VCaP (cell line): ENCODE results near the gene SLC25A6.
"Not testable (repeated sequence)": the region's sequence is repeated elsewhere in the genome, so short reads cannot be mapped to it uniquely, and the experiment has no call there.

Source experiments
- H3K27ac ChIP-seq: fragments of 450-650 bp; 2 replicates; pipeline ENCODE4 v1.5.1; 2017
- TF ChIP-seq, protein P1 (sequence below): fragments of 450-650 bp; conservative IDR thresholded peaks from 2 replicates; pipeline ENCODE4 v1.5.1; 2017; ENCODE audit warnings: mild to moderate bottlenecking, moderate library complexity

The SLC25A6 gene

DNA sequence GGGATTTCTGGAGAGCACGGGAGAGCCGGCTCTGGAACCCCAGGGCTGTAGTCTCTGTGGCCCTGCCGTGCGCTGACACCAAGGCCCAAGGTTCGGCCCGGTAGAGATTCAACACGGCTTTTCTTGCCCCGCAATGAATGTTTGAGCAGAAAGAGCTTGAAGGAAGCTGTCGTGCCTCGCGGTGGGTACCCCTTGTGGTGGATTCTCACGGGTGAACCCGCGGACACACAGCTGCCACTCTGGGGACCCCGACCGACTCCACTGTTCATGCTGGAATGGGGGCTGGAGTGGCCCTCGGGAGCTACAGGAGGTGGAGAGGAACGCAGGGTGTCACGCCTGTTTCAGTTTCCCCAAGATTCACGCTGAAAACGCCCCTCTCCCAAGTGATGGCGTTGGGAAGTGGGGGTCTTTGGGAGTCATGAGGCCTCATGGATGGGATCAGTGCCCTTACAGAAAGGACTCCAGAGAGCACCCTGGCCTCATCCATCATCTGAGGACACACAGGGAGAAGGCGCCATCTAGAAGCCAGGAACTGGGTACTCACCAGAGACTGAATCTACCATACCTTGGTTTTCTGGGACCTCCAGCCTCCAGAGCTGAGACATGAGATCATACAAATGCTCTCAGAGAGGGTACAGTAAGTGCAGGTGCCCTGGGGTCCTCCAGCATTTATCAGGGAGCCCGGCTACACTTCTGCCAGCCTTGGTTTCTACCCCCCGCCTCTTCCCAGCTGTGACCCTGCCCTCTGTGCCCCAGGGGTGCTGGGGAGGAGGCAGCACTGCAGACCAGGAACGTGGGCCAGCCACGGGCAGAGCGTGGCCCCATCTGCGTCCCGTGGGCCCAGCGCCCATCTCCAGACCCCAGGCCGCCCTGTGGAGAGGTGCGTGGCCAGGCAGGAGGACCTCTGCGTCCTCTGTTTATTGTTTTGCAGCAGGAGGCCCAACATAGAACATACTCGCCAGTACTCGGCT is 6.4 kb downstream of the SLC25A6 start:
- TF ChIP-seq, protein P1, sequence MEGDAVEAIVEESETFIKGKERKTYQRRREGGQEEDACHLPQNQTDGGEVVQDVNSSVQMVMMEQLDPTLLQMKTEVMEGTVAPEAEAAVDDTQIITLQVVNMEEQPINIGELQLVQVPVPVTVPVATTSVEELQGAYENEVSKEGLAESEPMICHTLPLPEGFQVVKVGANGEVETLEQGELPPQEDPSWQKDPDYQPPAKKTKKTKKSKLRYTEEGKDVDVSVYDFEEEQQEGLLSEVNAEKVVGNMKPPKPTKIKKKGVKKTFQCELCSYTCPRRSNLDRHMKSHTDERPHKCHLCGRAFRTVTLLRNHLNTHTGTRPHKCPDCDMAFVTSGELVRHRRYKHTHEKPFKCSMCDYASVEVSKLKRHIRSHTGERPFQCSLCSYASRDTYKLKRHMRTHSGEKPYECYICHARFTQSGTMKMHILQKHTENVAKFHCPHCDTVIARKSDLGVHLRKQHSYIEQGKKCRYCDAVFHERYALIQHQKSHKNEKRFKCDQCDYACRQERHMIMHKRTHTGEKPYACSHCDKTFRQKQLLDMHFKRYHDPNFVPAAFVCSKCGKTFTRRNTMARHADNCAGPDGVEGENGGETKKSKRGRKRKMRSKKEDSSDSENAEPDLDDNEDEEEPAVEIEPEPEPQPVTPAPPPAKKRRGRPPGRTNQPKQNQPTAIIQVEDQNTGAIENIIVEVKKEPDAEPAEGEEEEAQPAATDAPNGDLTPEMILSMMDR = no peak
- H3K27ac ChIP-seq = no peak overlapping the region

DNA sequence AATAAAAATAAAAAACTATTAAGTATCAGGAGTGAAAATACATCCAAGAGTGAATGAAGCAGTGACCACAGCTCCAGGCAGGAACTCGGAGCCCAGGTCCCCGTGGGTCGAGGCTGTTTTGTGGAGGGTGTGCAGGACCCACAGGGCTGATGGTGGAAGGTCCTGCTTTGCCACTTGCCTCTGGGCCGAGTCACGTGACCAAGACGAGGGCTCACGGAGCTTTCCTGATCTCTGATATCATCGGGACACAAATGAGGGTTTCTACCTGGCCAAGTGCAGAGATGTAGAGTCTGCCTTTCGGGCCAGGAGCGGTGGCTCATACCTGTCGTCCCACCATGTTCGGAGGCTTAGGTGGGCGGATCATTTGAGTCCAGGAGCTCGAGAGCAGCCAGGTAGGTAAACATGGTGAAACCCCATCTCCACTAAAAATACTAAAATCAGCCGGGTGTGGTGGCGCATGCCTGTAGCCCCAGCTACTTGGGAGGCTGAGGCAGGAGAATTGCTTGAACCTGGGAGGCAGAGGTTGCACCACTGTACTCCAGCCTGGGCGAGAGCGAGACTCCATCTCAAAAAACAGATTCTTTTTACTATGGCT is 7.2 kb downstream of the SLC25A6 start:
- TF ChIP-seq, protein P1 = no peak
- H3K27ac ChIP-seq = no peak overlapping the region

DNA sequence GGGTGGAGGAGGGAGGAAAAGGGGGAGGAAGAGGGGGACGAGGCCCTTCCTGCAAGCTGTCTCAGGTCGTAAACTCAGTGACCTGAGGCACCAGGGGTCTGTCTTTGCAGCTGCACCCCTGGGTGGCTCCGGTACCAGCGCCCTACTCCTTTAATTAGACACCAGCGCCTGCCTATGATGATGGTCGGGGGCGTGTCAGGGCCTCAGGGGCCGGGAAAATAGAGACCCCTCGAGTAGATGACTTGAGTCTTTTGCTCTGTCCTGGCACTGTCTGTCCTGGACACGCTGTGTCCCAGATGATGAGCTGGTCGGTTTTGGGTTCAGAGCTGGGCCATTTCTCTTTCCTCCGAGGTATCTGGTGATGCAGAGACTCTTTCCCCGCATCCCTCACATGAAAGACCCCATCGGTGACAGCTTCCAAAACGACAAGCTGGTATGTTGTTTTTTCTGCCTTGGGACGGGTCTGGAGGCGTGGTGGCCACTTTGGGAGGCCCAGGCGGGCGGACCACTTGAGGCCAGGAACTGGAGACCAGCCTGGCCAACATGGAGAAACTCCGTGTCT is 11.2 kb downstream of the SLC25A6 start:
- TF ChIP-seq, protein P1 = no peak
- peak overlapping the region; percentile 14; the same call in 1 of the 2 replicates for H3K27ac ChIP-seq

DNA sequence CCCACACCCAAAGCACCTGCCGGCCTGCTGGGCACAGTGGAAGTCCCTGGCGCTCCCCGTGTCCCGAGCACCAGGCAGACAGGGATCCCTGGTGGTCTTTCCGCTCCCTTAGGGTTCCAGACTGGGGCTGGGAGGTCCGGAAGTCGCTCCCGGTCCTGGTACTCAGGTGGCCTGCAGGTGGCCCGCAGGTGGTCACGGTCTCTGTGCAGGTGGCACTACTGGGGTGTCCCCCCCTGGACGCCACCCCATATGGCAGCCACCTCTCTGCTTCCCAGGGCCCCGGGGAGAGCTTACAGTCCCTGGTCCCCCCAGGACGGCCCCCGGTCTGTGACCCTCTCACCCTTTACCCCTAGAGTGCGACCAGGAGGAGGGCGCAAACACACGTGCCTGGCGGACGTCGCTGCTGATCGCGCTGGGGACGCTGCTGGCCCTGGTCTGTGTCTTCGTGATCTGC is 13.6 kb downstream of the SLC25A6 start:
- no peak overlapping the region for H3K27ac ChIP-seq
- TF ChIP-seq, protein P1 = no peak

DNA sequence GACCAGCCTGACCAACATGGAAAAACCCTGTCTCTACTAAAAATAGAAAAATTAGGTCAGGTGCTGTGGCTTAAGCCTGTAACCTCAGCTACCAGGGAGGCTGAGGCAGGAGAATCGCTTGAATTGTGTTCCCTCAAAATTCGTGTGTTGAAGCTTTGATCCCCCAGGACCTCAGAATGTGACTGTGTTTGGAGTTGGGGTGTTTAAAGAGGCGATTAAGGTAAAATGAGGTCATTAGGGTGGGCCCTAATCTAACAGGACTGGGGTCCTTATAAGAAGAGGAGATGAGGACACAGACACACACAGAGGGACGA is 23.6 kb downstream of the SLC25A6 start:
- TF ChIP-seq, protein P1 = no peak
- no peak overlapping the region for H3K27ac ChIP-seq

DNA sequence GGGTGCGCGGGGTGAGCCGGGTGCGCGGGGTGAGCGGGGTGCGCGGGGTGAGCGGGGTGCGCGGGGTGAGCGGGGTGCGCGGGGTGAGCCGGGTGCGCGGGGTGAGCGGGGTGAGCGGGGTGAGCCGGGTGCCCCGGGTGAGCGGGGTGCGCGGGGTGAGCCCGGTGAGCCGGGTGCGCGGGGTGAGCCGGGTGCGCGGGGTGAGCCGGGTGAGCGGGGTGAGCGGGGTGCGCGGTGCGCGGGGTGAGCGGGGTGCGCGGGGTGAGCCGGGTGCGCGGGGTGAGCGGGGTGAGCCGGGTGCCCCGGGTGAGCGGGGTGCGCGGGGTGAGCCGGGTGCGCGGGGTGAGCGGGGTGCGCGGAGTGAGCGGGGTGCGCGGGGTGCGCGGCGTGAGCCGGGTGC is 25.6 kb downstream of the SLC25A6 start:
- H3K27ac ChIP-seq = not testable (repeated sequence)

DNA sequence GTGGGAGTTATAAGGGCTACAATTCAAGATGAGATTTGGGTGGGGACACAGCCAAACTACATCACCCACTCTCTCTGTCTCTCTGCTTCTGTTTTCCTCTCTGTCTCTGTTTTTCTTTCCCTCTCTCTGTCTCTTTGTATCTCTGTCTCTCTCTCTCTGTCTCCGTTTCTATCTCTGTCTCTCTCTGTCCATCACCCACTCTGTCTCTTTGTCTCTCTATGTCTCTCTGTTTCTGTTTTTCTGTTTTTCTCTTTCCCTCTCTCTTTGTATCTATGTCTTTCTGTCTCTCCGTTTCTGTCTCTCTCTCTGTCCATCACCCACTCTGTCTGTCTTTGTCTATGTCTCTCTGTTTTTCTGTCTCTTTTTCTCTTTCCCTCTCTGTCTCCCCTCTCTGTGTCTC is 30.0 kb downstream of the SLC25A6 start:
- TF ChIP-seq, protein P1 = no peak
- H3K27ac ChIP-seq = no peak overlapping the region
